ENCODE measurements around the gene TRIM52. TPM values are rescaled to one million over a fixed set of nuclear protein-coding genes. Genes with fewer than 3 reads are reported as not detected.

Gene TRIM52

Small RNA genes lying within 50 kb of the gene (microRNA-seq; reads per million reads assigned to microRNA genes)
- not detected for gene MIR4638

Data from HL-60 (cell line).